CD14-positive monocyte (primary cell): ENCODE measurements around the gene MCL1. TPM values are rescaled to one million over a fixed set of nuclear protein-coding genes. Genes with fewer than 3 reads are reported as not detected.
A peak's percentile ranks its signal among the peaks of the same experiment; 100 is the strongest.

Experiments
- DNase-seq, 3 donors: peaks; one replicate each; pipeline ENCODE4 v3.0.0-alpha.2; 2011 to 2022
- H2AFZ ChIP-seq: 2 replicates; pipeline ENCODE4 v1.6.0; 2012; ENCODE audit warnings: mild to moderate bottlenecking, low read depth, low read length, inconsistent platforms; ENCODE audit not compliant: insufficient read depth, poor library complexity, severe bottlenecking
- H3K27ac ChIP-seq, 2 donors: 1 replicate in 1 of 2; 2 replicates in 1 of 2; pipeline ENCODE4 v1.5.1; 2012 to 2013; ENCODE audit warnings: low read length in 2 of 2, control low read depth in 1 of 2, inconsistent platforms in 1 of 2, low read depth in 1 of 2, mild to moderate bottlenecking in 1 of 2
- H3K27me3 ChIP-seq, 2 donors: one replicate each; pipeline versions ENCODE4 v1.6.0 to v1.6.1; 2011 to 2013; ENCODE audit warnings: low read length in 2 of 2; ENCODE audit not compliant: control insufficient read depth in 2 of 2, insufficient read depth in 2 of 2
- H3K36me3 ChIP-seq, 2 donors: replicated peaks in 1 of 2; 1 replicate in 1 of 2; 2 replicates in 1 of 2; pipeline versions ENCODE4 v1.5.1 to v1.6.1; 2012 to 2013; ENCODE audit warnings: low read length in 2 of 2, control low read depth in 1 of 2, inconsistent platforms in 1 of 2, mild to moderate bottlenecking in 1 of 2; ENCODE audit not compliant: insufficient read depth in 2 of 2, control insufficient read depth in 1 of 2
- H3K4me1 ChIP-seq, 2 donors: 1 replicate in 1 of 2; 2 replicates in 1 of 2; pipeline versions ENCODE4 v1.5.1 to v1.6.1; 2012 to 2013; ENCODE audit warnings: low read length in 2 of 2, control low read depth in 1 of 2, inconsistent platforms in 1 of 2, mild to moderate bottlenecking in 1 of 2, moderate library complexity in 1 of 2; ENCODE audit not compliant: insufficient read depth in 2 of 2, control insufficient read depth in 1 of 2
- H3K4me2 ChIP-seq: replicated peaks from 2 replicates; pipeline ENCODE3; 2012; ENCODE audit warnings: low read length, moderate library complexity, mild to moderate bottlenecking; ENCODE audit not compliant: poor library complexity, severe bottlenecking; ENCODE audit errors: extremely low read depth
- H3K4me3 ChIP-seq, 3 experiments: fragments of 200-600 bp in 1 of 3; sonication (generic) in 1 of 3; replicated peaks in 1 of 3; 1 replicate in 2 of 3; 2 replicates in 1 of 3; pipeline ENCODE4 v1.5.1; 2011 to 2013; ENCODE audit warnings: low read length in 3 of 3, mild to moderate bottlenecking in 3 of 3, control low read depth in 2 of 3, low read depth in 2 of 3, inconsistent platforms in 1 of 3, moderate library complexity in 1 of 3
- H3K79me2 ChIP-seq: 2 replicates; pipeline ENCODE4 v1.6.0; 2012; ENCODE audit warnings: mild to moderate bottlenecking, control low read depth, inconsistent platforms, low read length, moderate library complexity; ENCODE audit not compliant: insufficient read depth
- H3K9ac ChIP-seq: 2 replicates; pipeline ENCODE4 v1.6.0; 2017; ENCODE audit warnings: low read length, mild to moderate bottlenecking; ENCODE audit not compliant: insufficient read depth, poor library complexity, severe bottlenecking
- H3K9me3 ChIP-seq, 2 donors: replicated peaks in 1 of 2; 1 replicate in 1 of 2; 2 replicates in 1 of 2; pipeline versions ENCODE4 v1.5.1 to v1.6.1; 2012 to 2013; ENCODE audit warnings: low read length in 2 of 2, control low read depth in 1 of 2; ENCODE audit not compliant: control insufficient read depth in 1 of 2, insufficient read depth in 1 of 2
- H4K20me1 ChIP-seq: 2 replicates; pipeline ENCODE4 v1.6.0; 2012; ENCODE audit warnings: mild to moderate bottlenecking, low read length, control low read depth, moderate library complexity; ENCODE audit not compliant: insufficient read depth
- H3K27ac Mint-ChIP-seq, 7 donors: one replicate each; pipeline ENCODE4 v1.8.0; 2020; ENCODE audit warnings: mild to moderate bottlenecking in 7 of 7, mixed read lengths in 7 of 7, moderate library complexity in 6 of 7, inconsistent platforms in 2 of 7
- H3K27me3 Mint-ChIP-seq, 3 donors: one replicate each; pipeline ENCODE4 v1.8.0; 2021 to 2022; ENCODE audit warnings: low read depth in 3 of 3, mild to moderate bottlenecking in 3 of 3, mixed read lengths in 3 of 3, moderate library complexity in 3 of 3, inconsistent platforms in 1 of 3
- H3K36me3 Mint-ChIP-seq, 2 donors: one replicate each; pipeline ENCODE4 v1.8.0; 2020; ENCODE audit warnings: mixed read lengths in 2 of 2, inconsistent platforms in 1 of 2, mild to moderate bottlenecking in 1 of 2
- H3K4me1 Mint-ChIP-seq: one replicate; pipeline ENCODE4 v1.8.0; 2020; ENCODE audit warnings: mild to moderate bottlenecking, mixed read lengths
- H3K4me3 Mint-ChIP-seq, 2 donors: one replicate each; pipeline ENCODE4 v1.8.0; 2020; ENCODE audit warnings: mild to moderate bottlenecking in 2 of 2, mixed read lengths in 2 of 2, moderate library complexity in 1 of 2
- H3K9me3 Mint-ChIP-seq, 7 donors: one replicate each; pipeline ENCODE4 v1.8.0; 2020 to 2022; ENCODE audit warnings: mixed read lengths in 7 of 7, mild to moderate bottlenecking in 6 of 7, moderate library complexity in 6 of 7, inconsistent platforms in 2 of 7
- CTCF ChIP-seq: fragments of 200-600 bp; IDR thresholded peaks from one replicate; pipeline ENCODE4 v1.8.0; 2022; ENCODE audit warnings: antibody characterized with exemption, mild to moderate bottlenecking
- WGBS: methylation state at CpG from one replicate; pipeline ENCODE4 v1.1.5; 2013; ENCODE audit warnings: missing lambda C conversion rate; ENCODE audit not compliant: insufficient coverage; 5-methylcytosine and 5-hydroxymethylcytosine counted together
- intact Hi-C, 2 donors: fragments of 100-400 bp; cut with micrococcal nuclease; formaldehyde crosslinking; loops; one replicate each; pipeline versions ENCODE4 v1.15.0 to v1.15.1; 2023
- polyA plus RNA-seq, 3 donors: library from polyadenylated mRNA; depleted of rRNA in 1 of 3; unstranded in 2 of 3; stranded (reverse) in 1 of 3; fragments of 300-500 nt in 2 of 3; fragments of >200 nt in 1 of 3; fragmentation: Illumina TruSeq in 2 of 3; gene quantifications; 1 replicate in 2 of 3; 2 replicates in 1 of 3; pipeline ENCODE4 v1.2.3, GENCODE V29; 2012 to 2021

Gene MCL1
- polyA plus RNA-seq, 3 donors = 287 to 2,076 (median 301) TPM

GRCh38 chr1:150554086-150554452 is 25.3 kb downstream of the MCL1 start:
- intact Hi-C loops = loop anchor here in 1 of 2 donors (10.0 kb wide), 2 partner anchors 69 to 289 kb away; partner anchors contain the start of genes APH1A and TARS2
- Histone ChIP-seq H3K9ac (peak overlapping the region; percentile 58), H4K20me1 (peaks cover 39% of the 10 kb centered on the region), H2AFZ (no peak overlapping the region), H3K36me3 (peaks cover 41 to 53% of the 10 kb centered on the region in 2 donors), H3K27ac (peak overlapping the region in 1 of 2 donors; percentile 82), H3K4me1 (peaks cover 60 to 62% of the 10 kb centered on the region in 2 donors), H3K27me3 (no peaks in the 10 kb centered on the region), H3K4me2 (peak overlapping the region; percentile 94), H3K79me2 (peaks cover 64% of the 10 kb centered on the region), H3K4me3 (no peak overlapping the region), H3K9me3 (no peaks in the 10 kb centered on the region)
- H3K4me1 Mint-ChIP-seq = peaks cover 58% of the 10 kb centered on the region
- no peak overlapping the region for H3K4me3 Mint-ChIP-seq
- WGBS = 98% methylated on average over 4 of the region's 8 CpGs
- H3K27me3 Mint-ChIP-seq = peaks cover 0 to 6% (median 2%) of the 10 kb centered on the region in 3 donors
- peaks cover 42 to 52% of the 10 kb centered on the region in 2 donors for H3K36me3 Mint-ChIP-seq
- H3K9me3 Mint-ChIP-seq = peaks cover 0 to 2% (median 0%) of the 10 kb centered on the region in 7 donors
- peak overlapping the region in 2 of 7 donors; percentile 15 to 94 for H3K27ac Mint-ChIP-seq
- DNase-seq = no peak
- no peak for TF ChIP-seq CTCF

- TF ChIP-seq CTCF = no peak
- Histone ChIP-seq H4K20me1 (peaks cover 34% of the 10 kb centered on the region), H3K36me3 (peaks cover 39 to 49% of the 10 kb centered on the region in 2 donors), H3K27ac (peak overlapping the region; percentile 80 to 82), H3K79me2 (peaks cover 58% of the 10 kb centered on the region), H3K4me1 (peaks cover 58 to 59% of the 10 kb centered on the region in 2 donors), H3K9ac (peak overlapping the region; percentile 58), H3K27me3 (no peaks in the 10 kb centered on the region), H3K4me2 (peak overlapping the region; percentile 94), H3K4me3 (peak overlapping the region in 1 of 3 experiments; percentile 86), H2AFZ (no peak overlapping the region), H3K9me3 (no peaks in the 10 kb centered on the region)
- no peak for DNase-seq
- Mint-ChIP-seq H3K9me3 (peaks cover 0 to 2% (median 0%) of the 10 kb centered on the region in 7 donors), H3K27me3 (peaks cover 0 to 6% (median 2%) of the 10 kb centered on the region in 3 donors), H3K4me1 (peaks cover 55% of the 10 kb centered on the region), H3K27ac (peak overlapping the region; percentile 94 to 99 (median 97)), H3K4me3 (peak overlapping the region in 1 of 2 donors; percentile 95), H3K36me3 (peaks cover 40 to 47% of the 10 kb centered on the region in 2 donors)
- intact Hi-C loops = loop anchor here in 1 of 2 donors (10.0 kb wide), 2 partner anchors 69 to 289 kb away; partner anchors contain the start of genes APH1A and TARS2
- WGBS = 96% methylated on average over 20 of the region's 23 CpGs
Measured at GRCh38 chr1:150553392-150554085, 25.9 kb downstream of the MCL1 start.
